DOHH2 (cell line): ENCODE results near the gene TMEM121B.

ENCODE experiments used
- H3F3A ChIP-seq: fragments of 200-600 bp; sonication (generic), shearing (Covaris generic); 2 replicates; pipeline ENCODE4 v1.6.0; 2016; ENCODE audit warnings: antibody characterized with exemption, mild to moderate bottlenecking; ENCODE audit not compliant: control insufficient read depth, insufficient read depth
- H3K27ac ChIP-seq: fragments of 200-600 bp; sonication (generic); 2 replicates; pipeline ENCODE4 v1.5.1; 2014; ENCODE audit warnings: low read depth, mild to moderate bottlenecking, low read length, moderate library complexity
- H3K27me3 ChIP-seq: fragments of 200-600 bp; sonication (generic); 2 replicates; pipeline ENCODE4 v1.6.1; 2014; ENCODE audit warnings: mild to moderate bottlenecking, low read length, mixed read lengths; ENCODE audit not compliant: control insufficient read depth
- H3K36me3 ChIP-seq: fragments of 200-600 bp; sonication (generic); 2 replicates; pipeline ENCODE4 v1.6.1; 2014; ENCODE audit warnings: mild to moderate bottlenecking, low read length, moderate library complexity, mixed read lengths; ENCODE audit not compliant: control insufficient read depth
- H3K4me1 ChIP-seq: fragments of 200-600 bp; sonication (generic); 2 replicates; pipeline ENCODE4 v1.6.1; 2014; ENCODE audit warnings: mild to moderate bottlenecking, low read length, mixed read lengths; ENCODE audit not compliant: control insufficient read depth
- H3K4me2 ChIP-seq: fragments of 200-600 bp; sonication (generic); 2 replicates; pipeline ENCODE4 v1.6.0; 2014; ENCODE audit warnings: mild to moderate bottlenecking, low read length, moderate library complexity
- H3K4me3 ChIP-seq: fragments of 200-600 bp; sonication (generic); 2 replicates; pipeline ENCODE4 v1.5.1; 2014; ENCODE audit warnings: mild to moderate bottlenecking, low read length, mixed read lengths
- H3K79me2 ChIP-seq: fragments of 200-600 bp; sonication (generic); 2 replicates; pipeline ENCODE4 v1.6.1; 2014; ENCODE audit warnings: mild to moderate bottlenecking, low read length, mixed read lengths; ENCODE audit not compliant: control insufficient read depth
- H3K9me2 ChIP-seq: fragments of 200-600 bp; sonication (generic); replicated peaks from 2 replicates; pipeline ENCODE4 v1.6.1; 2014; ENCODE audit warnings: mild to moderate bottlenecking, low read length, mixed read lengths; ENCODE audit not compliant: control insufficient read depth
- H3K9me3 ChIP-seq: fragments of 200-600 bp; sonication (generic); 2 replicates; pipeline ENCODE4 v1.6.1; 2014; ENCODE audit warnings: antibody characterized with exemption, low read length, mixed read lengths; ENCODE audit not compliant: control insufficient read depth, insufficient read depth
- H4K20me1 ChIP-seq: fragments of 200-600 bp; sonication (generic); 2 replicates; pipeline ENCODE4 v1.6.0; 2014; ENCODE audit warnings: low read depth, mild to moderate bottlenecking, antibody characterized with exemption, low read length, moderate library complexity; ENCODE audit not compliant: control insufficient read depth, insufficient read depth
- CTCF ChIP-seq: fragments of 200-600 bp; sonication (generic); IDR thresholded peaks from one replicate; pipeline ENCODE4 v1.5.1; 2014; ENCODE audit warnings: antibody characterized with exemption, mild to moderate bottlenecking, low read depth, low read length; ENCODE audit not compliant: poor library complexity, severe bottlenecking
- EZH2phosphoT487 ChIP-seq: fragments of 200-600 bp; sonication (generic); IDR thresholded peaks from 2 replicates; pipeline ENCODE4 v1.6.1; 2017; ENCODE audit warnings: borderline replicate concordance, mild to moderate bottlenecking, antibody characterized with exemption, low read length, moderate library complexity, mixed read lengths

TMEM121B gene

GRCh38 chr22:17103351-17103750 is 17.8 kb downstream of the TMEM121B start:
- H3K4me2 ChIP-seq: no peak overlapping the region
- H3K4me1 ChIP-seq: peaks cover 21% of the 10 kb centered on the region
- no peak overlapping the region for H3K27ac ChIP-seq
- no peaks in the 10 kb centered on the region for H3F3A ChIP-seq
- no peaks in the 10 kb centered on the region for H3K79me2 ChIP-seq
- no peaks in the 10 kb centered on the region for H4K20me1 ChIP-seq
- H3K36me3 ChIP-seq: peaks cover 50% of the 10 kb centered on the region
- H3K27me3 ChIP-seq: no peaks in the 10 kb centered on the region
- no peak for TF ChIP-seq CTCF
- TF ChIP-seq EZH2phosphoT487: no peak
- H3K4me3 ChIP-seq: no peak overlapping the region
- H3K9me3 ChIP-seq: no peaks in the 10 kb centered on the region
- no peaks in the 10 kb centered on the region for H3K9me2 ChIP-seq

- TF ChIP-seq EZH2phosphoT487: no peak
- no peak for TF ChIP-seq CTCF
- Histone ChIP-seq H3F3A (peaks cover 6% of the 10 kb centered on the region), H3K27ac (no peak overlapping the region), H3K36me3 (peaks cover 56% of the 10 kb centered on the region), H3K9me3 (no peaks in the 10 kb centered on the region), H3K4me3 (no peak overlapping the region), H3K4me2 (no peak overlapping the region), H3K79me2 (peaks cover 5% of the 10 kb centered on the region; the same call in 1 of the 2 replicates), H3K9me2 (no peaks in the 10 kb centered on the region), H3K27me3 (no peaks in the 10 kb centered on the region), H3K4me1 (peaks cover 32% of the 10 kb centered on the region), H4K20me1 (no peaks in the 10 kb centered on the region)
Measured at GRCh38 chr22:17102297-17102667, 18.9 kb downstream of the TMEM121B start.

- Histone ChIP-seq H3K4me1 (peaks cover 38% of the 10 kb centered on the region), H3K36me3 (peaks cover 56% of the 10 kb centered on the region), H3K27me3 (no peaks in the 10 kb centered on the region), H3K4me2 (no peak overlapping the region), H3F3A (peaks cover 11% of the 10 kb centered on the region), H3K4me3 (no peak overlapping the region), H4K20me1 (0 out of 2 replicates have a peak, but pooled peaks cover 5% of the 10 kb centered on the region), H3K27ac (no peak overlapping the region), H3K79me2 (peaks cover 8% of the 10 kb centered on the region; the same call in 1 of the 2 replicates), H3K9me2 (no peaks in the 10 kb centered on the region), H3K9me3 (no peaks in the 10 kb centered on the region)
- TF ChIP-seq CTCF: no peak
- no peak for TF ChIP-seq EZH2phosphoT487
Measured at GRCh38 chr22:17101475-17102296, 19.5 kb downstream of the TMEM121B start.
